GM23338 (cell line): ENCODE measurements around the gene TAS2R13. TPM values are rescaled to one million over a fixed set of nuclear protein-coding genes. Genes with fewer than 3 reads are reported as not detected.

Source experiments
- ATAC-seq: fragments of 200-7000 bp; cut with Tn5 transposase; 3 replicates; pipeline ENCODE4 v1.9.1; 2020
- DNase-seq: peaks from one replicate; pipeline ENCODE4 v3.0.0-alpha.2; 2015; ENCODE audit warnings: low spot score
- H2AFZ ChIP-seq: fragments of 200-600 bp; sonication (generic); 2 replicates; pipeline ENCODE4 v1.8.0; 2016; ENCODE audit warnings: antibody characterized with exemption, mild to moderate bottlenecking, moderate library complexity
- H3F3A ChIP-seq: fragments of 200-600 bp; sonication (generic); replicated peaks from 2 replicates; pipeline ENCODE4 v1.8.0; 2017; ENCODE audit warnings: antibody characterized with exemption, mixed run types, low read depth
- H3K27ac ChIP-seq: fragments of 200-600 bp; sonication (generic); 2 replicates; pipeline ENCODE4 v1.6.1; 2016; ENCODE audit warnings: low read depth
- H3K27me3 ChIP-seq: fragments of 200-600 bp; sonication (generic); 2 replicates; pipeline ENCODE4 v1.8.0; 2016; ENCODE audit warnings: mild to moderate bottlenecking, mixed run types, moderate library complexity; ENCODE audit not compliant: insufficient read depth
- H3K36me3 ChIP-seq: fragments of 200-600 bp; sonication (generic); 2 replicates; pipeline ENCODE4 v1.8.0; 2016; ENCODE audit warnings: mild to moderate bottlenecking; ENCODE audit not compliant: insufficient read depth
- H3K4me1 ChIP-seq: fragments of 200-600 bp; sonication (generic); 2 replicates; pipeline ENCODE4 v1.8.0; 2016; ENCODE audit warnings: mild to moderate bottlenecking, moderate library complexity; ENCODE audit not compliant: insufficient read depth
- H3K4me2 ChIP-seq: fragments of 200-600 bp; sonication (generic); 2 replicates; pipeline ENCODE4 v1.7.1; 2017; ENCODE audit warnings: mixed run types
- H3K4me3 ChIP-seq: fragments of 200-600 bp; sonication (generic); 2 replicates; pipeline ENCODE4 v1.6.1; 2016; ENCODE audit warnings: mixed run types
- H3K79me2 ChIP-seq: fragments of 200-600 bp; sonication (generic); replicated peaks from 2 replicates; pipeline ENCODE4 v1.8.0; 2017; ENCODE audit warnings: mild to moderate bottlenecking; ENCODE audit not compliant: insufficient read depth
- H3K9me2 ChIP-seq: fragments of 200-600 bp; sonication (generic); 2 replicates; pipeline ENCODE4 v1.8.0; 2017; ENCODE audit not compliant: insufficient read depth
- H4K20me1 ChIP-seq: fragments of 200-600 bp; sonication (generic); replicated peaks from 2 replicates; pipeline ENCODE4 v1.8.0; 2017; ENCODE audit warnings: mild to moderate bottlenecking; ENCODE audit not compliant: insufficient read depth
- H3K27ac Mint-ChIP-seq: 2 replicates; pipeline ENCODE4 v1.8.0; 2020; ENCODE audit warnings: inconsistent platforms, mild to moderate bottlenecking, moderate library complexity, mixed read lengths
- H3K27me3 Mint-ChIP-seq: 3 replicates; pipeline ENCODE4 v1.8.0; 2022; ENCODE audit warnings: low read depth, mild to moderate bottlenecking, moderate library complexity, mixed read lengths, inconsistent platforms; ENCODE audit not compliant: insufficient read depth, poor library complexity
- H3K36me3 Mint-ChIP-seq: 3 replicates; pipeline ENCODE4 v1.8.0; 2021; ENCODE audit warnings: low read depth, mild to moderate bottlenecking, inconsistent platforms, moderate library complexity, mixed read lengths
- H3K4me1 Mint-ChIP-seq: 3 replicates; pipeline ENCODE4 v1.8.0; 2020; ENCODE audit warnings: mild to moderate bottlenecking, inconsistent platforms, mixed read lengths
- H3K4me3 Mint-ChIP-seq: 3 replicates; pipeline ENCODE4 v1.8.0; 2021; ENCODE audit warnings: moderate library complexity, mild to moderate bottlenecking, inconsistent platforms, mixed read lengths
- H3K9me3 Mint-ChIP-seq: 3 replicates; pipeline ENCODE4 v1.8.0; 2020; ENCODE audit warnings: moderate library complexity, mild to moderate bottlenecking, inconsistent platforms, mixed read lengths
- CREB1 ChIP-seq: fragments of 250-450 bp; sonication (Bioruptor Pico); IDR thresholded peaks from 2 replicates; pipeline ENCODE4 v1.5.0; 2020; ENCODE audit warnings: low read depth, mild to moderate bottlenecking, moderate library complexity
- CTCF ChIP-seq, 2 experiments: fragments of 200-600 bp in 1 of 2; sonication (generic) in 1 of 2; conservative IDR thresholded peaks; 2 replicates each; pipeline versions ENCODE4 v1.5.1 to v1.6.1; 2016 to 2017; ENCODE audit warnings: antibody characterized with exemption in 2 of 2, low read depth in 2 of 2, mild to moderate bottlenecking in 2 of 2, moderate library complexity in 1 of 2
- ETS1 ChIP-seq: IDR thresholded peaks from 2 replicates; pipeline ENCODE4 v1.6.1; 2016; ENCODE audit warnings: antibody characterized with exemption
- EZH2 ChIP-seq: fragments of 200-600 bp; sonication (generic); IDR thresholded peaks from one replicate; pipeline ENCODE4 v1.8.0; 2017; ENCODE audit warnings: antibody characterized with exemption, mild to moderate bottlenecking, low read depth; ENCODE audit not compliant: unreplicated experiment
- EZH2phosphoT487 ChIP-seq: fragments of 200-600 bp; sonication (generic); IDR thresholded peaks from one replicate; pipeline ENCODE4 v1.8.1; 2018; ENCODE audit warnings: antibody characterized with exemption; ENCODE audit not compliant: unreplicated experiment
- JUNB ChIP-seq: IDR thresholded peaks from one replicate; pipeline ENCODE4 v1.6.1; 2016; ENCODE audit warnings: antibody characterized with exemption; ENCODE audit not compliant: unreplicated experiment
- NANOG ChIP-seq: IDR thresholded peaks from 2 replicates; pipeline ENCODE4 v1.6.1; 2016; ENCODE audit warnings: antibody characterized with exemption, borderline replicate concordance
- POLR2AphosphoS5 ChIP-seq: IDR thresholded peaks from 2 replicates; pipeline ENCODE4 v1.6.1; 2016; ENCODE audit warnings: antibody characterized with exemption, low read depth
- REST ChIP-seq: IDR thresholded peaks from one replicate; pipeline ENCODE4 v1.6.1; 2018; ENCODE audit warnings: antibody characterized with exemption; ENCODE audit not compliant: unreplicated experiment
- STAT1 ChIP-seq: IDR thresholded peaks from one replicate; pipeline ENCODE4 v1.6.1; 2016; ENCODE audit warnings: antibody characterized with exemption; ENCODE audit not compliant: unreplicated experiment
- ZNF114 ChIP-seq: fragments of 250-450 bp; sonication (Bioruptor Pico); IDR thresholded peaks from 2 replicates; pipeline ENCODE4 v1.5.0; 2020; ENCODE audit warnings: mild to moderate bottlenecking, moderate library complexity
- ZNF331 ChIP-seq: fragments of 250-450 bp; sonication (Bioruptor Pico); IDR thresholded peaks from 2 replicates; pipeline ENCODE4 v1.5.0; 2020; ENCODE audit warnings: low read depth, mild to moderate bottlenecking, moderate library complexity
- ZNF462 ChIP-seq: fragments of 250-450 bp; sonication (Bioruptor Pico); IDR thresholded peaks from 2 replicates; pipeline ENCODE4 v1.5.0; 2020; ENCODE audit warnings: mild to moderate bottlenecking, moderate library complexity
- polyA plus RNA-seq: library from polyadenylated mRNA; unstranded; fragments of >200 nt; fragmentation: Nextera tagmentation; extraction: Ambion mirVana; gene quantifications from 2 replicates; pipeline ENCODE4 v1.2.1, GENCODE V29; 2016
- total RNA-seq: library from RNA; depleted of rRNA; stranded (reverse); fragments of >200 nt; shearing (Covaris generic); gene quantifications from 2 replicates; pipeline ENCODE4 v1.2.3, GENCODE V29; 2014

TAS2R13 gene
- total and polyA plus RNA-seq, 2 experiments from 2014 or later, result 3.6 TPM; not detected in 1

- no peak overlapping the region for H3K4me3 Mint-ChIP-seq
- peaks cover 8% of the 10 kb centered on the region; the same call in 1 of the 2 replicates for H3K4me1 ChIP-seq
- no peaks in the 10 kb centered on the region for H4K20me1 ChIP-seq
- H3K4me3 ChIP-seq, result no peak overlapping the region
- no peak overlapping the region for H2AFZ ChIP-seq
- H3K36me3 ChIP-seq, result no peaks in the 10 kb centered on the region
- H3K79me2 ChIP-seq, result no peaks in the 10 kb centered on the region
- H3F3A ChIP-seq, result no peaks in the 10 kb centered on the region
- H3K27me3 ChIP-seq, result no peaks in the 10 kb centered on the region
- H3K27ac ChIP-seq, result no peak overlapping the region
- peaks cover 8% of the 10 kb centered on the region for H3K4me1 Mint-ChIP-seq
- DNase-seq, result no peak
- H3K9me2 ChIP-seq, result no peaks in the 10 kb centered on the region
- H3K9me3 Mint-ChIP-seq, result no peaks in the 10 kb centered on the region
- no peak overlapping the region for H3K27ac Mint-ChIP-seq
- no peak for ATAC-seq
- H3K4me2 ChIP-seq, result no peak overlapping the region
- TF ChIP-seq EZH2, result no peak
- no peak for TF ChIP-seq ZNF331
- no peak for TF ChIP-seq JUNB
- no peak for TF ChIP-seq ZNF114 (CRISPR knock-in tag)
- TF ChIP-seq CREB1 (CRISPR knock-in tag), result no peak
- no peak for TF ChIP-seq ZNF462 (CRISPR knock-in tag)
- TF ChIP-seq STAT1, result no peak
- TF ChIP-seq EZH2phosphoT487, result no peak
- no peak for TF ChIP-seq ETS1
- no peak for TF ChIP-seq CTCF (conservative IDR thresholded peaks at IDR 0.05; ENCODE audit: low read depth in 2 of 2)
- TF ChIP-seq REST, result no peak
- TF ChIP-seq NANOG, result no peak
- no peak for TF ChIP-seq POLR2AphosphoS5
- H3K27me3 Mint-ChIP-seq, result peaks cover 2% of the 10 kb centered on the region
- H3K36me3 Mint-ChIP-seq, result no peaks in the 10 kb centered on the region
These were observed 20.1 kb downstream of the TAS2R13 start for GRCh38 chr12:10889226-10889625.
